GM12865 (cell line): ENCODE results near the gene ILKAP.

ENCODE experiments used
- DNase-seq: peaks from one replicate; pipeline ENCODE4 v3.0.0; 2010; ENCODE audit warnings: low read depth
- H3K4me3 ChIP-seq: 2 replicates; pipeline ENCODE4 v1.5.1; 2011; ENCODE audit warnings: mild to moderate bottlenecking, low read depth, low read length, control low read depth
- TF ChIP-seq, protein P1 (sequence below): IDR thresholded peaks from 2 replicates; pipeline ENCODE4 v1.5.1; 2011; ENCODE audit warnings: low read length, control low read depth, low read depth, inconsistent platforms; ENCODE audit not compliant: insufficient read depth; ENCODE audit errors: missing control alignments

Gene ILKAP, protein sequence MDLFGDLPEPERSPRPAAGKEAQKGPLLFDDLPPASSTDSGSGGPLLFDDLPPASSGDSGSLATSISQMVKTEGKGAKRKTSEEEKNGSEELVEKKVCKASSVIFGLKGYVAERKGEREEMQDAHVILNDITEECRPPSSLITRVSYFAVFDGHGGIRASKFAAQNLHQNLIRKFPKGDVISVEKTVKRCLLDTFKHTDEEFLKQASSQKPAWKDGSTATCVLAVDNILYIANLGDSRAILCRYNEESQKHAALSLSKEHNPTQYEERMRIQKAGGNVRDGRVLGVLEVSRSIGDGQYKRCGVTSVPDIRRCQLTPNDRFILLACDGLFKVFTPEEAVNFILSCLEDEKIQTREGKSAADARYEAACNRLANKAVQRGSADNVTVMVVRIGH

DNA sequence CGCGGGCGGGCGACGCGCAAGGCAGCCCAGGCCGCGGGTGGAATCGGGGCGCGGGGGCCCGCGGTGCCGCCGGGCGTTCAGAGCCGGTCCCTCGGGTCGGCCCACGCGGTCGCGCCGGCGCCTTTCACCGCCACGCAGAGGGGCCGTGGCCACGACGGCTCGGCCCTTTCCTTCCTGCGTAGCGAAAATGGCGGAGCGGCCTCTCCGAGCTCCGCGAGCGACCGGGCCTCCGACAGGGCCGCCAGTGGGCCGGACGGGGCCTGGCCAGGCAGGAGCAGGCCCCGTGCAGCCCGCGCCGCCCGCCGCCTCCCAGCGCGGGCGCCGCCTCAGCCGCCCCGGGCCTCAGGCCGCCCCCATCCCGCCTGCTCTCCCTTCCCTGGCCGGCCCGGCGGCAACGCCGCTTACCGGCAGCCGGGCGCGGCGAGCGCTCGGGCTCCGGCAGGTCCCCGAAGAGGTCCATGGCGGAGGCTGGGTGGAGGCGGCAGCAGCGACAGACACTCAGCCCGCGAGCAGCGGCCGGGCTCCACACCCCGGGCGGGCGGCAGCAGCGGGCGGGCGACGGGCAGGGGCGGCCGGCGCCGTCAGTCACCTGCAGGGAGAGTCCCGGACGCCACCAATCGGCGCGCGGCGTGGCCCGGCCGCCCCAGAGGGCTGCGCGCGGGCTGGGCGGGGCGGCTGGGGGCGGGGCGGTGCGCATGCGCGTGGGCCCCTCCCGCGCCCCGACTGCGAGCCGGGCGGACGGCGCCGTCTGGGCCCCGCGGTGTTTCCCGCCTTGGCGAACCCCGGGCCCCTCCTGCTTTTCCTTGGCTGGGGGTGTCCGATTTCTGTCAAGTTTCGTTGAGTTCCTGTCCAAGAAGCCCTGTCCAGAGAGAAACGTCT is at the start of gene ILKAP:
Gene ILKAP, minus strand, starts transcription at position 602 of the 879 bp plus-strand sequence. Its CDS starts 142 bp downstream, at position 460.
- peak within 1 kb of the TSS; percentile 82 for H3K4me3 ChIP-seq
- peak; percentile 91 for DNase-seq
- TF ChIP-seq, protein P1, sequence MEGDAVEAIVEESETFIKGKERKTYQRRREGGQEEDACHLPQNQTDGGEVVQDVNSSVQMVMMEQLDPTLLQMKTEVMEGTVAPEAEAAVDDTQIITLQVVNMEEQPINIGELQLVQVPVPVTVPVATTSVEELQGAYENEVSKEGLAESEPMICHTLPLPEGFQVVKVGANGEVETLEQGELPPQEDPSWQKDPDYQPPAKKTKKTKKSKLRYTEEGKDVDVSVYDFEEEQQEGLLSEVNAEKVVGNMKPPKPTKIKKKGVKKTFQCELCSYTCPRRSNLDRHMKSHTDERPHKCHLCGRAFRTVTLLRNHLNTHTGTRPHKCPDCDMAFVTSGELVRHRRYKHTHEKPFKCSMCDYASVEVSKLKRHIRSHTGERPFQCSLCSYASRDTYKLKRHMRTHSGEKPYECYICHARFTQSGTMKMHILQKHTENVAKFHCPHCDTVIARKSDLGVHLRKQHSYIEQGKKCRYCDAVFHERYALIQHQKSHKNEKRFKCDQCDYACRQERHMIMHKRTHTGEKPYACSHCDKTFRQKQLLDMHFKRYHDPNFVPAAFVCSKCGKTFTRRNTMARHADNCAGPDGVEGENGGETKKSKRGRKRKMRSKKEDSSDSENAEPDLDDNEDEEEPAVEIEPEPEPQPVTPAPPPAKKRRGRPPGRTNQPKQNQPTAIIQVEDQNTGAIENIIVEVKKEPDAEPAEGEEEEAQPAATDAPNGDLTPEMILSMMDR, result no peak

DNA sequence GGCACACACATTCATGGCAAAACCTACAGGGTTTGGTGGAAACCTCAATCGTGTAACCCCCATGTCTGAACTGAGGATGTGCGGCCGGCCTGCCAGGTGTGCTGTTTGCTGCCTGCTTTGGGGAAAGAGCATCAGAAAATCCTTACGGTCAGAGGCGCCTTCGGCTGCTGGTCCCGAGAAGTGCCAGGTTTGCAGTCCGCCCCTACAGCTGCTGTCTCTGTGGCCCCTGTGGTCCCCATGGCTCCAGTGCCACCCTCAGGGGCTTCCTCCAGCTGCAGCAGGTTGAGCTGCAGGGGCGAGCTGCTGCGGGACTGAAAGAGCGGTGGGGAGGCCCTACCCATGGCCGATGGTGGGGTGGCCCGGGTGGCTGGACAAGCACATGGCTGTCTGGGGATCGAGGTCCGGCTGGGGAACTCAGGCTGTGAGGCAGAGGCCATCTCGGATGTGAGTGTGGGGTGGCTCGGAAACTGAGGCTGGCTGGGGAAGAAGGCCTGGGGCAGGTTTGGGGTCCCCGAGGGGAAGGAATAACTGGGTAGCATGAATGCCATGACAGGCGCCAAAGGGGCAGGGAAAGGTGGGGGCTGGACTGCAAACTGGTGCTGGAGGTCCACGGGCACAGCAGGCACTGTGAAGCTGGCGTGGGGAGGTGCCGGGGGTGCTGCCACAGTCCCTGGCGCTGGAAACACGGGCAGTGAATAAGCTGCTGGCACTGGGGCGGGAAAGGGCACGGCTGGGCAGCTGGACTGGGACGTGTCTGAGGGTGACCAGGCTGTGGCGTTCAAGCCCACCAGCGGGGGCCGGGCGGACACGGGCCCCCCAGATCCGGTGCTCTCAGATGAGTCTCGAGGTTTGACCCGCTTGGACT is 49.5 kb upstream of the ILKAP start:
- DNase-seq, result no peak
- H3K4me3 ChIP-seq, result no peak overlapping the region
- TF ChIP-seq, protein P1, result no peak

DNA sequence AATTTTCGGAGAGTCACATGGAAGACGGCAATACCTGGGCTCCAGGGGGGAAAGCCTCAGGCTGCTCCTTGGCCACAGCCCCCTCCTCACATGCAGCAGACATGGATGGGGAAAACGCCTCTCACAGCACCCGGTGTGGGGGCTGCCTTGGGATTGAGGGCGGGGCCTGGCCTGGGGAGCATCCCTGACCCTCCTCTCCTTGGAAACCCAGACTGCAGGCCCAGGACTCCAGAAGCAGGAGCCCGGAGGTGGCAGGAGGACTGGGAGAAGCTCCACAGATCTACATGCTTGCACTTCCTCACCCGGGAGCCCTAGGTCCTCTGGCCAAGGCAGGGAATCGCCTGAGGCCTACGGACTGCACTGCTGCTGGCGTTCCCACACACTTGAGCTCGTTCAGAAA is 48.5 kb upstream of the ILKAP start:
- no peak for DNase-seq
- no peak overlapping the region for H3K4me3 ChIP-seq
- TF ChIP-seq, protein P1, result no peak

DNA sequence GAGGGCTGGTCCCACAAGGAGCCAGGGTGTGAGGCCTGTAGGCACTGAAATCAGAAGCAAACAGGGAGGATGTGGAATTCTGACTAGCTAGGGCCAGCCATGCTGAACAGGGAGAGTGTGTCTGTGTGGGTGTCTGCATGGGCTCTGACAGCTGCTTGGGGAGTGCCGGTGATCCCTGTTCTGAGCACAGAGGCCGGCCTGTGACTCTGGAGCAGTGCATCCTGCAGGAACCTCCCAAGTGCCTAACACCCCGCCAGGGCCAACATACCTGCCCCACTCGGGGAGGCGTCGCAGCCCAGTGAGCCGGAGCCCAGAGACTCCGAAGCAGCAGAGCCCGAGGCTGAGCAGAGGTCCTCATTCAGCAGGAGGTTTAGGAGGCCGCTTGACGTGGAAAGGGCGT is 47.8 kb upstream of the ILKAP start:
- DNase-seq, result no peak
- TF ChIP-seq, protein P1, result no peak

DNA sequence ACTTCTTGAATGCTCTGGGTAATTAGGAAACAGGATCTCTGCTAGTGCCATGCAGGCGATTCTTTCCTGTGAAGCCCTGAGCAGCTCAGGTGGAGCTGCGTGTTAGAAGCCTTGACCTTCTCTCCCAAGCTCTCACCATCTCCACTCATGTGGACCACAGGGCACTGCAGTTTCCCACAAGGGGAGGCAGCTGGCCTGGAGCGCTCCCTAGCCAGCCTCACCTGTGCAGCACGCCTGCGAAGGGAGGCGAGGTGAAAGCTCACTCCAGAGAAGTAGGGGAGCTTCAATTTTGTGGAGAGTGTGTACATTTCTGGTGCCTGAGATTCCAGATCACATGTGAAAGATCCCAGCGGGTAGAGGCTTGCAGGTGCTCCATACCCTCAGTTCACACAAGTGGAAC is 47.4 kb upstream of the ILKAP start:
- TF ChIP-seq, protein P1, result no peak
- H3K4me3 ChIP-seq, result no peak overlapping the region
- no peak for DNase-seq

More for the DNA sequence above, 47.8 kb upstream of the ILKAP start:
- no peak overlapping the region for H3K4me3 ChIP-seq

DNA sequence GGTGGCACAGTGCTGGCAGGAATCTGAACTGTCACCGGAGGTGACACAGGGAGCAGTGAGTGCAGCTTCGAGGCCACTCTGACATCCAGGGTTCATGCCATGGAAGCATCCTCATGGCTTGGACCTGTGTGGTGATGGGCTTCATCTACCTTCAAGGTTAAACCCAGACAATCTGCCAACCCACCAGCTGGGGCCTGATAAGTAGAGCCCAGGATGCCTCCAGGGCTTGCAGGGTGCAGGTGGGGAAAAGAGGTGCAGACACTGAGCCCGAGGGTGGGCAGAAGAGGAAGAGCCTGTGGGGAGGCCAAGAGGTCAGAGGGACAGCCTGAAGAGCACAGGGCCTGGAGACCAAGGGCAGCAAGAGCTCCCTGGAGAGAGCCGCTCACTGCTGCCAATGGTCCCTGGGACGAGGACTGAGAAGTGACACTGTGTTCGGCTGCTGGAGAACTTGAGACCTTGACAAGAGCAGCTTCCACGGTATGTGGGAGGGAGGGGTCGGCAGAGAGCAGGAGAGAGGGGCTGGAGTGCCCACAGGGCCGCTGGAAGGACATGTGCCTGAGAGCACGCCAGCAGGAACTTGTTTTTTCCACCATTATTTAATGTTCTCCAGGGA is 44.5 kb upstream of the ILKAP start:
- TF ChIP-seq, protein P1, result no peak
- no peak overlapping the region for H3K4me3 ChIP-seq
- DNase-seq, result no peak
